ENCODE results near the gene HENMT1. TPM values are rescaled to one million over a fixed set of nuclear protein-coding genes. Genes with fewer than 3 reads are reported as not detected.

HENMT1 gene
- total RNA-seq, 1 donor from 2014 or later = 3.9 TPM

GRCh38 chr1:108600504-108600903 lies 60.4 kb downstream of the HENMT1 start:
- intact Hi-C loops (cut with DNase I) = no loop called here
- ATAC-seq = no peak

DNA sequence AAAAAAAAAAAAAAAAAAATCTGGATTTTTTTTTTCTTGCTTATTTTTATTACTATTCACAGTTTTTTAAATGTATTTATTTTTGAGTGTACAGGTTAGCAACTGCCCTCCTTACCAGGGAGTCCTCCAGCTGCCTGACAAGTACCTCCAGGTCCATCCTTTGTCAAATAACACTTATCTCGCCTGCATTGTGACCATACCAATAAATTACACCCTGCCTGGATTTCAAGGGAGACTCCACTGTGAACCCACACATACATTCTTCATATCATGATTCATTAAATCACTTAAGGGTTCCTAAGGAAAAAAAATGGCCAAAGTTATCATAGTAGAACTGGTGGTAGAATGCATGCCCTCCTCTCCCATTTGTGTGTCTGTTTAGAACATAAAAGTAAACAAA lies 62.6 kb downstream of the HENMT1 start:
- ATAC-seq (no peak), DNase-seq (ENCODE audit: low spot score) (no peak)
- intact Hi-C loops (cut with DNase I) = no loop called here

More at GRCh38 chr1:108600504-108600903, 60.4 kb downstream of the HENMT1 start:
- no peak for DNase-seq (ENCODE audit: low spot score)

Other genes with a start within 250 kb of the HENMT1 start
- gene NBPF6, start 210.8 kb downstream of the HENMT1 start, total RNA-seq = not detected
- gene EEIG2, start 101.0 kb downstream of the HENMT1 start, total RNA-seq = 32.3 TPM
- 40.8 TPM for gene PRPF38B, start 31.2 kb upstream of the HENMT1 start, total RNA-seq
- not detected for gene FNDC7, start 51.8 kb upstream of the HENMT1 start, total RNA-seq
- 78.0 TPM for gene STXBP3, start 85.6 kb upstream of the HENMT1 start, total RNA-seq
- 1.3 TPM for gene AKNAD1, start 196.0 kb upstream of the HENMT1 start, total RNA-seq
- 22.1 TPM for gene GPSM2, start 215.9 kb upstream of the HENMT1 start, total RNA-seq

All from sciatic nerve (tissue), 2 donors.